ENCODE data around the gene SETD5. TPM values are rescaled to one million over a fixed set of nuclear protein-coding genes. Genes with fewer than 3 reads are reported as not detected.

Gene SETD5, protein sequence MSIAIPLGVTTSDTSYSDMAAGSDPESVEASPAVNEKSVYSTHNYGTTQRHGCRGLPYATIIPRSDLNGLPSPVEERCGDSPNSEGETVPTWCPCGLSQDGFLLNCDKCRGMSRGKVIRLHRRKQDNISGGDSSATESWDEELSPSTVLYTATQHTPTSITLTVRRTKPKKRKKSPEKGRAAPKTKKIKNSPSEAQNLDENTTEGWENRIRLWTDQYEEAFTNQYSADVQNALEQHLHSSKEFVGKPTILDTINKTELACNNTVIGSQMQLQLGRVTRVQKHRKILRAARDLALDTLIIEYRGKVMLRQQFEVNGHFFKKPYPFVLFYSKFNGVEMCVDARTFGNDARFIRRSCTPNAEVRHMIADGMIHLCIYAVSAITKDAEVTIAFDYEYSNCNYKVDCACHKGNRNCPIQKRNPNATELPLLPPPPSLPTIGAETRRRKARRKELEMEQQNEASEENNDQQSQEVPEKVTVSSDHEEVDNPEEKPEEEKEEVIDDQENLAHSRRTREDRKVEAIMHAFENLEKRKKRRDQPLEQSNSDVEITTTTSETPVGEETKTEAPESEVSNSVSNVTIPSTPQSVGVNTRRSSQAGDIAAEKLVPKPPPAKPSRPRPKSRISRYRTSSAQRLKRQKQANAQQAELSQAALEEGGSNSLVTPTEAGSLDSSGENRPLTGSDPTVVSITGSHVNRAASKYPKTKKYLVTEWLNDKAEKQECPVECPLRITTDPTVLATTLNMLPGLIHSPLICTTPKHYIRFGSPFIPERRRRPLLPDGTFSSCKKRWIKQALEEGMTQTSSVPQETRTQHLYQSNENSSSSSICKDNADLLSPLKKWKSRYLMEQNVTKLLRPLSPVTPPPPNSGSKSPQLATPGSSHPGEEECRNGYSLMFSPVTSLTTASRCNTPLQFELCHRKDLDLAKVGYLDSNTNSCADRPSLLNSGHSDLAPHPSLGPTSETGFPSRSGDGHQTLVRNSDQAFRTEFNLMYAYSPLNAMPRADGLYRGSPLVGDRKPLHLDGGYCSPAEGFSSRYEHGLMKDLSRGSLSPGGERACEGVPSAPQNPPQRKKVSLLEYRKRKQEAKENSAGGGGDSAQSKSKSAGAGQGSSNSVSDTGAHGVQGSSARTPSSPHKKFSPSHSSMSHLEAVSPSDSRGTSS (N-terminal part only)
- total RNA-seq (ENCODE audit: low replicate concordance), result 198 TPM in 2 replicates

DNA sequence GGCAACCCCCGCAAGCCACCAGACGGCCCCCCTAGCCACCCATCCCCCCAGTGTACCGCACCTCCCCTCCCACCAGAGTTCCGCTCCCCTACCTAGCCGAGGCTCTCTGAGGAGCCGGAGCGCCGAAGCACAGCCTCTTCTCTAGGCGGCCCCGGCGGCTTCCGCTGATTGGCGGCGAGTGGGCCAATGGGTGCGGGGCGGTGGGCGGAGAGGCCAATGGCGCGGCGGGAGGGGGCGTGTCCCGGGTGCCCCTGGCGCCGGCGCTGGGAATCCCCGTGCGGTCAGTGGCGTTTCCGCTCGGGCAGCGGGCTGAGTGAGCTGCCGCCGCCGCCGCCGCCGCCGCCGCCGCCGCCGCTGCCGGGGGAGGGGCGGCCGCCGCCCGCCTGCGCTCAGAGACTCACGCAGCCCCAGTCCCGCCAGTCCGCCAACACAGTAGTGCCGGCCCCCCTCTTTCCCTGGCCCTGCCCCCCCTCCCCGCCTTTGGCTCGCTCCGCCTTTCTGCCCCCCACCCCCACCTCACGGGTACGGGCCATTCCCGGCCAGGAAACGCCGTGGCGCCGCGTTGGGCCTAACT lies at the start of gene SETD5:
TSS of gene SETD5 (plus strand) at position 284 of the 574 bp plus-strand sequence. CDS start 31,324 bp downstream, outside the sequence.
- Mint-ChIP-seq H3K36me3 (peaks cover 3% of the 10 kb centered on the region), H3K4me1 (peaks cover 49% of the 10 kb centered on the region), H3K27ac (peak within 1 kb of the TSS; percentile 99), H3K27me3 (ENCODE audit: insufficient read depth, low read depth) (peaks cover 7% of the 10 kb centered on the region), H3K9me3 (no peaks in the 10 kb centered on the region), H3K4me3 (peak within 1 kb of the TSS; percentile 99)
- H3K27me3 ChIP-seq, result no peaks in the 10 kb centered on the region
- peak within 1 kb of the TSS; percentile 21 for H2AFZ ChIP-seq (replicated peaks)
- TF ChIP-seq EZH2 (IDR thresholded peaks at IDR 0.05), result no peak
- TF ChIP-seq EZH2phosphoT487 (IDR thresholded peaks at IDR 0.05), result no peak
- TF ChIP-seq, protein P1, sequence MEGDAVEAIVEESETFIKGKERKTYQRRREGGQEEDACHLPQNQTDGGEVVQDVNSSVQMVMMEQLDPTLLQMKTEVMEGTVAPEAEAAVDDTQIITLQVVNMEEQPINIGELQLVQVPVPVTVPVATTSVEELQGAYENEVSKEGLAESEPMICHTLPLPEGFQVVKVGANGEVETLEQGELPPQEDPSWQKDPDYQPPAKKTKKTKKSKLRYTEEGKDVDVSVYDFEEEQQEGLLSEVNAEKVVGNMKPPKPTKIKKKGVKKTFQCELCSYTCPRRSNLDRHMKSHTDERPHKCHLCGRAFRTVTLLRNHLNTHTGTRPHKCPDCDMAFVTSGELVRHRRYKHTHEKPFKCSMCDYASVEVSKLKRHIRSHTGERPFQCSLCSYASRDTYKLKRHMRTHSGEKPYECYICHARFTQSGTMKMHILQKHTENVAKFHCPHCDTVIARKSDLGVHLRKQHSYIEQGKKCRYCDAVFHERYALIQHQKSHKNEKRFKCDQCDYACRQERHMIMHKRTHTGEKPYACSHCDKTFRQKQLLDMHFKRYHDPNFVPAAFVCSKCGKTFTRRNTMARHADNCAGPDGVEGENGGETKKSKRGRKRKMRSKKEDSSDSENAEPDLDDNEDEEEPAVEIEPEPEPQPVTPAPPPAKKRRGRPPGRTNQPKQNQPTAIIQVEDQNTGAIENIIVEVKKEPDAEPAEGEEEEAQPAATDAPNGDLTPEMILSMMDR (IDR thresholded peaks at IDR 0.05), result no peak
- H3K9me3 ChIP-seq (ENCODE audit: low read depth), result no peaks in the 10 kb centered on the region
- peaks cover 71% of the 10 kb centered on the region for H3F3A ChIP-seq (ENCODE audit: low read depth)
- H3K4me3 ChIP-seq, result peak within 1 kb of the TSS; percentile 94
- H4K20me1 ChIP-seq (ENCODE audit: low read depth), result peaks cover 84% of the 10 kb centered on the region
- DNase-seq (ENCODE audit: low spot score), result peak; percentile 99
- H3K79me2 ChIP-seq (ENCODE audit: low read depth), result peaks cover 89% of the 10 kb centered on the region
- peaks cover 10% of the 10 kb centered on the region for H3K36me3 ChIP-seq
- peaks cover 41% of the 10 kb centered on the region for H3K4me1 ChIP-seq
- H3K9ac ChIP-seq, result peak within 1 kb of the TSS; percentile 98
- H3K4me2 ChIP-seq, result peak within 1 kb of the TSS; percentile 99
- H3K27ac ChIP-seq, result peak within 1 kb of the TSS; percentile 100

DNA sequence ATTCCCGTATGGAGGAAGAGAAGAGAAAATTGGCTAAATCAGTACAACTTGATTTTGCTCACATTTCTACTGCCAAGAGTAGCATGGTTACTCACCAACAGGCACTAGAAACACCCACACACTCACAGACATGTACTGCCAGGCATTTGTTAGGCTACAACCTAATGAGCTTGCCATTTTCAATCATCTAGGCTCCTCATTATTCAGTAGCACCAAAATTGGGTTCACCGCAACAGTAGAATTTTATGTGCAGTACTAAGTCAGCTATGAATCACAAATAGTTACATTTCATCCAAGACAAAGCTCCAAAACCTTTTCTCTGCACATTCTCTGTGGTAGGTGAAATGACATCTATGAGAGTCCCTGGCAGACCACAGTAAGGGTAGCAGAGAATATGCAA lies 49.5 kb upstream of the SETD5 start:
- peaks cover 2% of the 10 kb centered on the region for H3F3A ChIP-seq (ENCODE audit: low read depth)
- no peak overlapping the region for H3K9ac ChIP-seq
- TF ChIP-seq, protein P1 (IDR thresholded peaks at IDR 0.05), result no peak
- TF ChIP-seq EZH2 (IDR thresholded peaks at IDR 0.05) (no peak), EZH2phosphoT487 (IDR thresholded peaks at IDR 0.05) (no peak)
- H2AFZ ChIP-seq (replicated peaks), result no peak overlapping the region
- no peaks in the 10 kb centered on the region for H3K27me3 ChIP-seq
- H3K4me1 ChIP-seq, result peaks cover 5% of the 10 kb centered on the region
- Mint-ChIP-seq H3K27me3 (ENCODE audit: insufficient read depth, low read depth) (no peaks in the 10 kb centered on the region), H3K4me3 (no peak overlapping the region), H3K9me3 (no peaks in the 10 kb centered on the region), H3K27ac (no peak overlapping the region), H3K36me3 (peaks cover 2% of the 10 kb centered on the region), H3K4me1 (peaks cover 32% of the 10 kb centered on the region)
- no peak overlapping the region for H3K4me3 ChIP-seq
- H3K27ac ChIP-seq, result no peak overlapping the region
- H3K9me3 ChIP-seq (ENCODE audit: low read depth), result no peaks in the 10 kb centered on the region
- no peaks in the 10 kb centered on the region for H4K20me1 ChIP-seq (ENCODE audit: low read depth)
- no peak overlapping the region for H3K4me2 ChIP-seq
- no peaks in the 10 kb centered on the region for H3K36me3 ChIP-seq
- no peak for DNase-seq (ENCODE audit: low spot score)
- no peaks in the 10 kb centered on the region for H3K79me2 ChIP-seq (ENCODE audit: low read depth)

Data from neural progenitor cell (in vitro differentiated cells).